GM12801 (cell line): Measurements from ENCODE around the gene TK1.

Source experiments
- TF ChIP-seq, protein P1 (sequence below): IDR thresholded peaks from one replicate; pipeline ENCODE4 v1.5.1; 2011; ENCODE audit warnings: control low read depth; ENCODE audit not compliant: insufficient read length; ENCODE audit errors: extremely low read depth

Gene TK1

DNA sequence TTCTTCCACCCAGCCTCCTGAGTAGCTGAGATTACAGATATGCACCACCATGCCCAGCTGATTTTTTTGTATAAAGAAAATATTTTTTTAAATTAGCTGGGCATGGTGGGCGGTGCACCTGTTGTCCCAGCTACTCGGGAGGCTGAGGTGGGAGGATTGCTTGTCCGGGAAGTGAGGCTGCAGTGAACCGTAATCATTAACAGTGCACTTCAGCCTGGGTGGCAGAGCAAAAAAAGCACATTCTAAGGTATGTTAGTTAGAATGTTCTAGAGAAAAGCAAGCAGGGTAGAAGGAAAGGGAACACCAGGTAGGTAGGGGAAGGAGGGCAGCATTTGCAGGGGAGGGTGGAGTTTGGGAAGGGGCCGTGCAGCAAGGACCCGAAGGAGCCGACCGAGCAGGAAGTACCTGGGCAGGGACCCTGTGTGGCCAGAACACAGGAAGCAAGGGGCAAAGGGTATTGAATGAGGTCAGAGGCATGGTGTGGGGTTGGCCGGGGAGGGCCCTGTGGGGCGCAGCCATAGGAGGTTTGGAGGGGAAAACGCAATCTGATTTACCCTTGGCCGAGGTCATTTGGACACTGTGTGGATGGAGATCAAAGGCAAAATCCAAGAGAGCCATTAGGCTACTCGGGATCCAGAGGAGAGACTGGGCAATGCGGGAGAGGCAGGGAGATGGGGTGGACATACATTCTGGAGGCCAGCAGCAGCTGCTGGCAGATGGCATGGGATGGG, 38.4 kb downstream of the TK1 start:
- TF ChIP-seq, protein P1, sequence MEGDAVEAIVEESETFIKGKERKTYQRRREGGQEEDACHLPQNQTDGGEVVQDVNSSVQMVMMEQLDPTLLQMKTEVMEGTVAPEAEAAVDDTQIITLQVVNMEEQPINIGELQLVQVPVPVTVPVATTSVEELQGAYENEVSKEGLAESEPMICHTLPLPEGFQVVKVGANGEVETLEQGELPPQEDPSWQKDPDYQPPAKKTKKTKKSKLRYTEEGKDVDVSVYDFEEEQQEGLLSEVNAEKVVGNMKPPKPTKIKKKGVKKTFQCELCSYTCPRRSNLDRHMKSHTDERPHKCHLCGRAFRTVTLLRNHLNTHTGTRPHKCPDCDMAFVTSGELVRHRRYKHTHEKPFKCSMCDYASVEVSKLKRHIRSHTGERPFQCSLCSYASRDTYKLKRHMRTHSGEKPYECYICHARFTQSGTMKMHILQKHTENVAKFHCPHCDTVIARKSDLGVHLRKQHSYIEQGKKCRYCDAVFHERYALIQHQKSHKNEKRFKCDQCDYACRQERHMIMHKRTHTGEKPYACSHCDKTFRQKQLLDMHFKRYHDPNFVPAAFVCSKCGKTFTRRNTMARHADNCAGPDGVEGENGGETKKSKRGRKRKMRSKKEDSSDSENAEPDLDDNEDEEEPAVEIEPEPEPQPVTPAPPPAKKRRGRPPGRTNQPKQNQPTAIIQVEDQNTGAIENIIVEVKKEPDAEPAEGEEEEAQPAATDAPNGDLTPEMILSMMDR = no peak

DNA sequence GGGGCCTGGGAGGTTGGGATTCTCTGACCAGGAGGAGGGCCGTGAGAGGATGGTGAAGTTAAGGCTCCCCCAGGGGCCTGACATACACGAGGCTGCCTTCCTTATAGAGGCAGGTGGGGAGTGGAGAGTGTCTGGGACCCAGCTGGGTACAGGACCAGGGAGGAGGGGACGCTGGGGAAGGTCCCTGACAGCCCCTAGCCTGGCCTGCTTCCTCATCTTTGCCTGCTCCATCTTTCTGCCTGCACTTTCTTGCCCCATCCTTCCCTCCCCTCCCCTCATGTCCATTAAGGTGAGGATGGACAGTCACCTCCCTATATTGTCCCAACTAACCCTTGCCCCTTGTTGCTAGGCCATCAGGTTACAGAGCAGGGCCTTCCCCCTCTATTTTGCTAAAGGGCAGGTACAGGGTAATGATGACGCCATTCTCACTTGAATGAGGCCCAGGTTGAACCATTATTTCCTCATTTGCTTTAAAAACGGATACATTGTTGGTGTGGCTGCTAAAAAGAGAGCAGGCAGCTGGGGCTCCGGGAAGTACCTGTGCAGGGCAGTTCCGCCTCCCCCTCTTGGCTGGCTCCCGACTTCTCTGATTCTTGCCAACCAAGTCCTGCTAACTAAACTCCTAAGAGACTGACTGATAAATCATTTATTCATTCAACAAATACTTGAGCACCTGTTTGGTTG, 39.4 kb downstream of the TK1 start:
- TF ChIP-seq, protein P1 = no peak

DNA sequence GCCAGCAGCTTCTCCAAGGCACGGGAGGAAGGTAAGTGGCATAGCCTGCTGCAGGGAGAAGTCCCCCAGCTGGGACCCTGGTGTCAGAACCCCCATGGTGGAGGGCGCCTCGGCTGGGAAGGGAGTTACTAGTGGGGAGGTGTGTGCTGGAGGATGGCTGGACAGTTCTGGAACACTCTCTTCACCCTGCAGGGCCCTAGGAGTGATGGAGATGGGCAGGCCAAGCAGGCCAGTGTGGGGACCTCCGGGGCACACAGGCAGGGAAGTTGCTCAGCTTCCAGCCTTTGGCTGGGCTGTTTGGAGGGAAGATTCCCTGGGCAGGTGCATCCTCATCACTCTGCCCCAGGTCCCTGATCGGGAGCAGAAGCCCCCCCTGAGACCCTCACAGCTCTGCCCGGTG, 40.0 kb downstream of the TK1 start:
- TF ChIP-seq, protein P1 = no peak

DNA sequence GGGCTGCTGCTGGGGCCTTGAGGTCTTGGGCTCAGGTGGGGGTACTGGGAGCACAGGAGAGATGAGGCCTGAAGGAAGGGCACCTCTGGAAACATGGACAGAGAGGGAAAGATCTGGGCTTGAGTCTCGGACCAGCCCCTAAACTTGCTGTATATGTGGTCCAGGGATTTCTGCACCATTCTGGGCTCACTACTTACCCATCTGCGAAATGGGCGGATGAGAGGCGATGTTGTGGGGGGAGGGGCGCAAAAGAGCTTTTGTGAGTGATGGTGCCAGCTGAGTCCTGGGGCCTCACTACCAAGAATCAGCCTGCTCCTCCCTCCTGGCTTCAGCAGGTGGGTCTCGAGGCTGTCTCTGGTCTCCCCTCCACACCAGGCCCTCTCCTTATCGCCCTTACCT, 40.4 kb downstream of the TK1 start:
- TF ChIP-seq, protein P1 = no peak

DNA sequence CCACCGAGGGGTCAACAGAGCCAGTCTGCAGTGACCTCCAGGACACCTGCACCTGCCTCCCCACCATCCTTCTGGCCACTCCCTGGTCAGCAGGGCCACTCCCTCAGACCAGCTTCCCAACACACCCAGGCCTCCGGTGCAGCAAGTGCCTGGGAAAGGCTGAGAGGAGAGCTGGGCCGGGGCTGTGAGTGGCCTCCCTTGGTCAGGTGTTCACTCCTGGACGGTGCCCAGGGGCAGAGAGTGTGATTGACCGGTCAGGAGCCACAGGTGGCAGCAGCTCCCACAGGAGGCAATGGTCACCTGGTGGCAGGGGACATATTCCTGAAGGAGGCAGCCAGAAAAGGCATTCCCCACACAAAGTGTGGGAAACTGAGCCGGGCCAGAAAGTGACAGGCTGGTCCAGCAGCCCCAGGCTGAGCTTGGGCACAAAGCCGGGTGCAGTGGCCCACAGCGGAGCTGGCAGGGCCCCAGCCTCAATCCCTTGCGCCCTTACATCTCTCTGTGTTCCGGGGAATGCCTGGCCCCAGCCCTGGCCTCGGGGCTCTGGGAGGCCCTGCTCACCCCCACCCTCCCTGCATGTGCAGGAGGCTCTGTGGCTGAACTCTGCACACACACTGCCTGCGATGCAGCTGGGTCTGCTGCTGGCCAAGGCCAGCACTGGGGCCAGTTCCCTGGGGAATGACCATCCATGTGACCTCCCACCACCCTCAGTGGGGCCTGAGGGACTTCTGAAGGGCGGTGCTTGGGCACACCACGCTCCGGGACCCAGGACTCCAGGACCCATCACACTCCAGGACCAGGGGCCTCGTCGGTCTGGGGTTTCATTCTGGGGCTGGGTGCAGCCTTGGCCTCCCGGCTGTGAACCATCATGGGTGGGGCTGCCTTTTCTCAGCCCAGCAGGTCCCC, 41.9 kb downstream of the TK1 start:
- TF ChIP-seq, protein P1 = no peak

DNA sequence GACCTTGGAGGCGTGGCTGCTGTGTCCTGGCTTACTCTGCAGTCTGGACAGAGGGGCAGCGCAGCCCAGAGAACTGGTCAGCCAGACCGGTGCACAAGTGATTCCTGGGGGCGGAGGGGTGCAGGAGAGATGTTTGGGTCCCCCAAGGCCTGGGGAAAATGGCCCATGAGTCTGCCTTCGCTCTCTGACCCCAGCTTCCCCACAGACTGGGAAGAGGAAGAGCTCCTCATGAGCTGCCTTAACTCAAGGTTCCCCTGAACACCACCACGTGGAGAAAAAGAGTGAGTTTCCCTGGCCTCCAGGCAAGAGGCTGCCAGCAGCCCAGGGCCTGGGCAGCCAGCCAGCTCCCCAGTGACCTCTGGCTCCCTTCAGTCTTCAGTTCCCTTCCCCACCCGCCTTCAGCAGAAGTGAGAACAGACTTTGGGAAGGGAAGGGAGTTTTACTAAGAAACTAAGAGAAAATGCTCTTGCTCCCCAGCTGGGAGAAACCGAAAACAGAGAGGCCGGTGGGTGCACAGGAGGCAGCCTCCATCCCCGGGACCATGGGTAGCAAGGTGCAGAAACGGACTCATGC, 42.6 kb downstream of the TK1 start:
- TF ChIP-seq, protein P1 = no peak
